Natural killer cell (primary cell): ENCODE results near the gene FIBCD1. TPM values are rescaled to one million over a fixed set of nuclear protein-coding genes. Genes with fewer than 3 reads are reported as not detected.

Experiments used
- ATAC-seq, 3 donors: fragments of 150-1000 bp in 2 of 3; fragments of 200-7000 bp in 1 of 3; cut with Tn5 transposase; 1 replicate in 1 of 3; 2 replicates in 2 of 3; pipeline ENCODE4 v1.10.0; 2021; ENCODE audit warnings: mild to moderate bottlenecking in 2 of 3, moderate library complexity in 2 of 3
- DNase-seq, 2 donors: peaks; one replicate each; pipeline versions ENCODE4 v3.0.0 to v3.0.0-alpha.2; 2013 to 2021; ENCODE audit warnings: mixed read lengths in 1 of 2
- H3K27ac ChIP-seq: one replicate; pipeline ENCODE4 v1.5.1; 2013; ENCODE audit warnings: mild to moderate bottlenecking, low read length
- H3K27me3 ChIP-seq: one replicate; pipeline ENCODE4 v1.6.1; 2013; ENCODE audit warnings: low read length; ENCODE audit not compliant: control insufficient read depth, insufficient read depth
- H3K36me3 ChIP-seq: one replicate; pipeline ENCODE4 v1.6.1; 2013; ENCODE audit warnings: low read length; ENCODE audit not compliant: control insufficient read depth, insufficient read depth
- H3K4me1 ChIP-seq: one replicate; pipeline ENCODE4 v1.6.1; 2013; ENCODE audit warnings: low read length; ENCODE audit not compliant: control insufficient read depth, insufficient read depth
- H3K4me3 ChIP-seq: one replicate; pipeline ENCODE4 v1.5.1; 2013; ENCODE audit warnings: low read length
- H3K9me3 ChIP-seq: one replicate; pipeline ENCODE4 v1.6.1; 2013; ENCODE audit warnings: low read length; ENCODE audit not compliant: control insufficient read depth, insufficient read depth
- H3K27ac Mint-ChIP-seq, 2 donors: one replicate each; pipeline ENCODE4 v1.8.0; 2022; ENCODE audit warnings: mild to moderate bottlenecking in 2 of 2, mixed read lengths in 2 of 2, moderate library complexity in 1 of 2
- H3K27me3 Mint-ChIP-seq, 2 donors: one replicate each; pipeline ENCODE4 v1.8.0; 2022; ENCODE audit warnings: low read depth in 2 of 2, mixed read lengths in 2 of 2
- H3K36me3 Mint-ChIP-seq: one replicate; pipeline ENCODE4 v1.8.0; 2022; ENCODE audit warnings: mixed read lengths
- H3K4me1 Mint-ChIP-seq, 2 donors: one replicate each; pipeline ENCODE4 v1.8.0; 2022; ENCODE audit warnings: mixed read lengths in 2 of 2
- H3K4me3 Mint-ChIP-seq: one replicate; pipeline ENCODE4 v1.8.0; 2022; ENCODE audit warnings: mild to moderate bottlenecking, moderate library complexity, mixed read lengths
- H3K9me3 Mint-ChIP-seq, 2 donors: one replicate each; pipeline ENCODE4 v1.8.0; 2022; ENCODE audit warnings: mixed read lengths in 2 of 2
- CTCF ChIP-seq: fragments of 200-600 bp; IDR thresholded peaks from one replicate; pipeline ENCODE4 v1.8.0; 2022; ENCODE audit warnings: antibody characterized with exemption
- WGBS: methylation state at CpG from one replicate; pipeline ENCODE4 v1.1.7; 2013; ENCODE audit warnings: missing lambda C conversion rate; ENCODE audit not compliant: insufficient coverage; 5-methylcytosine and 5-hydroxymethylcytosine counted together
- intact Hi-C: fragments of 100-400 bp; cut with micrococcal nuclease; formaldehyde crosslinking; loops from one replicate; pipeline ENCODE4 v1.14.2; 2022
- total RNA-seq, 4 donors: library from RNA; stranded (reverse); fragments of 120-200 nt in 1 of 4; gene quantifications; one replicate each; pipeline versions ENCODE4 v1.2.3 to v1.2.4, GENCODE V29; 2013 to 2022

FIBCD1 gene
- total RNA-seq, 3 donors from 2014 or later (not counting 1 experiment from before 2014, with no cell fraction given): not detected

GRCh38 chr9:130908146-130908877 is 30.7 kb downstream of the FIBCD1 start:
- DNase-seq: no peak
- Mint-ChIP-seq H3K4me1 (no peaks in the 10 kb centered on the region), H3K27me3 (no peaks in the 10 kb centered on the region), H3K9me3 (no peaks in the 10 kb centered on the region), H3K4me3 (no peak overlapping the region), H3K27ac (no peak overlapping the region), H3K36me3 (no peaks in the 10 kb centered on the region)
- intact Hi-C loops: no loop called here
- no peaks in the 10 kb centered on the region for H3K36me3 ChIP-seq
- no peak for ATAC-seq
- H3K9me3 ChIP-seq: no peaks in the 10 kb centered on the region
- H3K27me3 ChIP-seq: no peaks in the 10 kb centered on the region
- TF ChIP-seq CTCF: no peak
- no peaks in the 10 kb centered on the region for H3K4me1 ChIP-seq
- 62% methylated on average over 22 of the region's 22 CpGs for whole genome bisulfite sequencing
- no peak overlapping the region for H3K4me3 ChIP-seq
- no peak overlapping the region for H3K27ac ChIP-seq

GRCh38 chr9:130906735-130907416 is 32.2 kb downstream of the FIBCD1 start:
- Mint-ChIP-seq H3K27ac (no peak overlapping the region), H3K4me1 (no peaks in the 10 kb centered on the region)
- no peak for ATAC-seq

GRCh38 chr9:130905902-130906734 is 32.9 kb downstream of the FIBCD1 start:
- Histone ChIP-seq H3K4me1 (no peaks in the 10 kb centered on the region), H3K9me3 (no peaks in the 10 kb centered on the region), H3K27ac (no peak overlapping the region), H3K27me3 (no peaks in the 10 kb centered on the region), H3K4me3 (no peak overlapping the region), H3K36me3 (no peaks in the 10 kb centered on the region)
- ATAC-seq: no peak
- no peak for TF ChIP-seq CTCF
- Mint-ChIP-seq H3K27me3 (no peaks in the 10 kb centered on the region), H3K36me3 (no peaks in the 10 kb centered on the region), H3K9me3 (no peaks in the 10 kb centered on the region), H3K4me3 (no peak overlapping the region), H3K27ac (no peak overlapping the region), H3K4me1 (no peaks in the 10 kb centered on the region)
- WGBS: 91% methylated on average over 24 of the region's 24 CpGs
- intact Hi-C loops: no loop called here
- DNase-seq: no peak

More at GRCh38 chr9:130906735-130907416, 32.2 kb downstream of the FIBCD1 start:
- no peak overlapping the region for H3K27ac ChIP-seq
- no peaks in the 10 kb centered on the region for H3K9me3 ChIP-seq
- no peak for DNase-seq
- no peak overlapping the region for H3K4me3 ChIP-seq
- WGBS: 77% methylated on average over 17 of the region's 21 CpGs
- Mint-ChIP-seq H3K27me3 (no peaks in the 10 kb centered on the region), H3K36me3 (no peaks in the 10 kb centered on the region), H3K9me3 (no peaks in the 10 kb centered on the region), H3K4me3 (no peak overlapping the region)
- no peaks in the 10 kb centered on the region for H3K4me1 ChIP-seq
- TF ChIP-seq CTCF: no peak
- H3K36me3 ChIP-seq: no peaks in the 10 kb centered on the region
- intact Hi-C loops: no loop called here
- no peaks in the 10 kb centered on the region for H3K27me3 ChIP-seq
